Stimulated activated CD8-positive, alpha-beta memory T cell treated with anti-CD3 and anti-CD28 coated beads, Interleukin-15, amount 100 ng/mL, for 24 hours (primary cell): ENCODE results near the gene STK40.

Source experiments
- DNase-seq: peaks from one replicate; pipeline ENCODE4 v3.0.0-alpha.2; 2020; ENCODE audit warnings: low read depth

STK40 gene

GRCh38 chr1:36385410-36386264 is at the start of gene STK40:
Gene STK40, minus strand, starts transcription at chr1:36385924. Its CDS starts 24,592 bp downstream, at chr1:36361332.
- peak; percentile 98 for DNase-seq

- no peak for DNase-seq
Measured at GRCh38 chr1:36433102-36433501, 47.4 kb upstream of the STK40 start.

GRCh38 chr1:36432616-36433015 is 46.9 kb upstream of the STK40 start:
- no peak for DNase-seq

GRCh38 chr1:36425791-36426190 is 40.1 kb upstream of the STK40 start:
- no peak for DNase-seq

GRCh38 chr1:36421649-36422048 is 35.9 kb upstream of the STK40 start:
- no peak for DNase-seq

- DNase-seq: peak; percentile 91
Measured at GRCh38 chr1:36420836-36421317, 35.2 kb upstream of the STK40 start.

GRCh38 chr1:36420409-36420808 is 34.7 kb upstream of the STK40 start:
- DNase-seq: no peak

GRCh38 chr1:36419569-36419968 is 33.8 kb upstream of the STK40 start:
- no peak for DNase-seq

- no peak for DNase-seq
Measured at GRCh38 chr1:36419140-36419539, 33.4 kb upstream of the STK40 start.

GRCh38 chr1:36417931-36418330 is 32.2 kb upstream of the STK40 start:
- DNase-seq: no peak

- DNase-seq: no peak
Measured at GRCh38 chr1:36415661-36416326, 30.1 kb upstream of the STK40 start.

- no peak for DNase-seq
Measured at GRCh38 chr1:36414384-36414783, 28.7 kb upstream of the STK40 start.

- DNase-seq: no peak
Measured at GRCh38 chr1:36411674-36412648, 26.2 kb upstream of the STK40 start.

GRCh38 chr1:36408479-36408878 is 22.8 kb upstream of the STK40 start:
- DNase-seq: no peak

- DNase-seq: no peak
Measured at GRCh38 chr1:36406440-36406839, 20.7 kb upstream of the STK40 start.

GRCh38 chr1:36402504-36402890 is 16.8 kb upstream of the STK40 start:
- DNase-seq: no peak

- DNase-seq: no peak
Measured at GRCh38 chr1:36401602-36402503, 16.1 kb upstream of the STK40 start.

GRCh38 chr1:36400825-36401601 is 15.3 kb upstream of the STK40 start:
- DNase-seq: no peak

GRCh38 chr1:36400514-36400824 is 14.7 kb upstream of the STK40 start:
- DNase-seq: no peak

GRCh38 chr1:36398370-36398977 is 12.8 kb upstream of the STK40 start:
- DNase-seq: no peak
